ENCODE results near the gene CMTM8.

CMTM8 gene

GRCh38 chr3:32215185-32215584, 23.3 kb upstream of the CMTM8 start:
- ChIA-PET CTCF (no interaction called here), POLR2A (ENCODE audit: low non-redundant PET) (no interaction called here)
- no peak for TF ChIP-seq CTCF (conservative IDR thresholded peaks at IDR 0.05; ENCODE audit: low read depth)
- no peak overlapping the region for H3K27ac ChIP-seq
- DNase-seq (ENCODE audit: low spot score) = no peak

GRCh38 chr3:32216172-32216783, 22.2 kb upstream of the CMTM8 start:
- ChIA-PET POLR2A (ENCODE audit: low non-redundant PET) (no interaction called here), CTCF (no interaction called here)
- H3K27ac ChIP-seq = no peak overlapping the region
- no peak for TF ChIP-seq CTCF (conservative IDR thresholded peaks at IDR 0.05; ENCODE audit: low read depth)
- DNase-seq (ENCODE audit: low spot score) = no peak

GRCh38 chr3:32217339-32217738, 21.1 kb upstream of the CMTM8 start:
- CTCF ChIA-PET = no interaction called here
- POLR2A ChIA-PET (ENCODE audit: low non-redundant PET) = no interaction called here

GRCh38 chr3:32219537-32219936, 18.9 kb upstream of the CMTM8 start:
- POLR2A ChIA-PET (ENCODE audit: low non-redundant PET) = no interaction called here
- CTCF ChIA-PET = interaction anchor here (0.7 kb wide), 1 partner anchor 115 kb away, joined by 3 read pairs; no protein-coding TSS in a partner anchor
- no peak for TF ChIP-seq CTCF (conservative IDR thresholded peaks at IDR 0.05; ENCODE audit: low read depth)

More at GRCh38 chr3:32217339-32217738, 21.1 kb upstream of the CMTM8 start:
- DNase-seq (ENCODE audit: low spot score) = no peak
- TF ChIP-seq CTCF (conservative IDR thresholded peaks at IDR 0.05; ENCODE audit: low read depth) = no peak
- no peak overlapping the region for H3K27ac ChIP-seq

GRCh38 chr3:32220006-32220405, 18.5 kb upstream of the CMTM8 start:
- H3K27ac ChIP-seq = no peak overlapping the region
- ChIA-PET POLR2A (ENCODE audit: low non-redundant PET) (no interaction called here), CTCF (interaction anchor here (0.7 kb wide), 1 partner anchor 114 kb away, joined by 3 read pairs; no protein-coding TSS in a partner anchor)
- DNase-seq (ENCODE audit: low spot score) = no peak
- TF ChIP-seq CTCF (conservative IDR thresholded peaks at IDR 0.05; ENCODE audit: low read depth) = no peak

More at GRCh38 chr3:32219537-32219936, 18.9 kb upstream of the CMTM8 start:
- no peak for DNase-seq (ENCODE audit: low spot score)
- no peak overlapping the region for H3K27ac ChIP-seq

GRCh38 chr3:32222950-32223349, 15.5 kb upstream of the CMTM8 start:
- DNase-seq (ENCODE audit: low spot score) = no peak
- no peak for TF ChIP-seq CTCF (conservative IDR thresholded peaks at IDR 0.05; ENCODE audit: low read depth)
- ChIA-PET POLR2A (ENCODE audit: low non-redundant PET) (no interaction called here), CTCF (no interaction called here)
- no peak overlapping the region for H3K27ac ChIP-seq
